Fibroblast of skin of right biceps (primary cell): ENCODE data around the gene ARHGDIG.

Source experiments
- DNase-seq: peaks from one replicate; pipeline ENCODE4 v3.0.0-alpha.2; 2013

ARHGDIG gene

GRCh38 chr16:281660-282255 is 1.4 kb downstream of the ARHGDIG start:
- DNase-seq, result no peak

- no peak for DNase-seq
Measured at GRCh38 chr16:282491-282890, 2.1 kb downstream of the ARHGDIG start.

- DNase-seq, result no peak
Measured at GRCh38 chr16:283033-283805, 2.8 kb downstream of the ARHGDIG start, which contains the start of gene PDIA2. PDIA2 (plus strand) TSS chr16:283164; CDS start chr16:283170, 6 bp downstream.

- DNase-seq, result no peak
Measured at GRCh38 chr16:284204-285120, 4.1 kb downstream of the ARHGDIG start.

- DNase-seq, result no peak
Measured at GRCh38 chr16:285146-286055, 5.0 kb downstream of the ARHGDIG start.

GRCh38 chr16:286491-287297 is 6.3 kb downstream of the ARHGDIG start:
- DNase-seq, result no peak

- DNase-seq, result no peak
Measured at GRCh38 chr16:287298-287811, 7.0 kb downstream of the ARHGDIG start.

- no peak for DNase-seq
Measured at GRCh38 chr16:287981-288920, 7.9 kb downstream of the ARHGDIG start.

- DNase-seq, result no peak
Measured at GRCh38 chr16:289395-289997, 9.1 kb downstream of the ARHGDIG start.

GRCh38 chr16:290015-290680 is 9.8 kb downstream of the ARHGDIG start:
- no peak for DNase-seq

- DNase-seq, result no peak
Measured at GRCh38 chr16:290681-291405, 10.5 kb downstream of the ARHGDIG start.

GRCh38 chr16:291539-291938 is 11.1 kb downstream of the ARHGDIG start:
- no peak for DNase-seq

GRCh38 chr16:293043-293775 is 12.8 kb downstream of the ARHGDIG start:
- DNase-seq, result no peak

- DNase-seq, result no peak
Measured at GRCh38 chr16:296276-296675, 15.9 kb downstream of the ARHGDIG start.

- DNase-seq, result no peak
Measured at GRCh38 chr16:296806-297510, 16.6 kb downstream of the ARHGDIG start.

GRCh38 chr16:297832-298231 is 17.4 kb downstream of the ARHGDIG start:
- DNase-seq, result no peak

GRCh38 chr16:301235-301634 is 20.8 kb downstream of the ARHGDIG start:
- DNase-seq, result no peak
